Measurements from ENCODE around the gene ABL1.

The ABL1 gene

DNA sequence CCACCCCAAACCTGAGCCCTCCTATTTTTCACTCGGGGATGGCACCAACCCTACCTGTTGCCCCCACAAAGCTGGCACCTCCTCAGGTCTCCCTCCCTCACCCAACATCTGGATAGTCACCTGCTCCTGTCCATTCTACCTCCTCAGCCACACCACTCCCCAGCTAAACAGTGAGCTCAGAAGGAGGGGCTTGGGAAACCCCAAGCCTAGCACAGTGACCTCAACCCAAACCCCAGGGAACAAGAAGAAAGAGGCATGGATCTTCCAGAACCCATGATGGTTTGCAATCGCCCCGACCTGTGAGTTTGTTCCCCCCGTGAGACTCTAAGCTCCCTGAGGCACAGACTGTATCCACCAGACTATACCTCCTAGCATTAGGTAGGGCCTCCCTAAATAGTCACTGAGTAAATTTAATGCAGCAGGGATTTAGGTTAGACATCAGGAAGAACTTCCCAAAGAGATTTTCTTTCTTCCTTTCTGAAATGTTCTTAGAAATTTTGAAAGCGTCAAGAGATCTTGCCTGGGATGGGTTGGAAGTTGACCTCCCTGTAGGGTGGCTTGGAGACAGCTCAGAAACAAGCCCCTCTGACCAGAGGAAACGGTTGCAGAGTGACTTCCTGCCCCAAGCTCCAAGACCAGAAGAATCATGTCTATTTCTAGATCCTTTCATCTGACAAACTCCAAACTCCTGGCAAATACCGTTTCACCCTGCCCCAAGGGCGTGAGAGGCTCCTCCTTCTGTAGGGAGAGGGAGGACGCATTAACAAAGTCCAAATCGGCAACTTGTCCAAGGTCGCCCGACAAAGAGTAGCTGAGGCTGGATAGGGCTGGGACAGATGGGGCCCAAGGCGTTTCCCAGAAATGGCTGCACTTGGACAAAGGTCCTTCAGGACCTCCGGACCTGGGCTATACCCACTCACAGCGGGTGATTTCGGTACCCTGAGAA lies 99.9 kb downstream of the ABL1 start:
- H3K4me3 ChIP-seq (ENCODE audit: low read depth, low read length): no peak overlapping the region
- TF ChIP-seq, protein P1, sequence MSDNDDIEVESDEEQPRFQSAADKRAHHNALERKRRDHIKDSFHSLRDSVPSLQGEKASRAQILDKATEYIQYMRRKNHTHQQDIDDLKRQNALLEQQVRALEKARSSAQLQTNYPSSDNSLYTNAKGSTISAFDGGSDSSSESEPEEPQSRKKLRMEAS (IDR thresholded peaks at IDR 0.05; ENCODE audit: low read depth, low read length): no peak
- TF ChIP-seq POLR2A (IDR thresholded peaks at IDR 0.05; ENCODE audit: extremely low read depth, insufficient read length) (no peak), MYC (IDR thresholded peaks at IDR 0.05; ENCODE audit: low read depth, low read length) (no peak)
- TF ChIP-seq, protein P2, sequence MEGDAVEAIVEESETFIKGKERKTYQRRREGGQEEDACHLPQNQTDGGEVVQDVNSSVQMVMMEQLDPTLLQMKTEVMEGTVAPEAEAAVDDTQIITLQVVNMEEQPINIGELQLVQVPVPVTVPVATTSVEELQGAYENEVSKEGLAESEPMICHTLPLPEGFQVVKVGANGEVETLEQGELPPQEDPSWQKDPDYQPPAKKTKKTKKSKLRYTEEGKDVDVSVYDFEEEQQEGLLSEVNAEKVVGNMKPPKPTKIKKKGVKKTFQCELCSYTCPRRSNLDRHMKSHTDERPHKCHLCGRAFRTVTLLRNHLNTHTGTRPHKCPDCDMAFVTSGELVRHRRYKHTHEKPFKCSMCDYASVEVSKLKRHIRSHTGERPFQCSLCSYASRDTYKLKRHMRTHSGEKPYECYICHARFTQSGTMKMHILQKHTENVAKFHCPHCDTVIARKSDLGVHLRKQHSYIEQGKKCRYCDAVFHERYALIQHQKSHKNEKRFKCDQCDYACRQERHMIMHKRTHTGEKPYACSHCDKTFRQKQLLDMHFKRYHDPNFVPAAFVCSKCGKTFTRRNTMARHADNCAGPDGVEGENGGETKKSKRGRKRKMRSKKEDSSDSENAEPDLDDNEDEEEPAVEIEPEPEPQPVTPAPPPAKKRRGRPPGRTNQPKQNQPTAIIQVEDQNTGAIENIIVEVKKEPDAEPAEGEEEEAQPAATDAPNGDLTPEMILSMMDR (IDR thresholded peaks at IDR 0.05; ENCODE audit: low read depth, low read length): no peak
- DNase-seq (ENCODE audit: low read depth): no peak

DNA sequence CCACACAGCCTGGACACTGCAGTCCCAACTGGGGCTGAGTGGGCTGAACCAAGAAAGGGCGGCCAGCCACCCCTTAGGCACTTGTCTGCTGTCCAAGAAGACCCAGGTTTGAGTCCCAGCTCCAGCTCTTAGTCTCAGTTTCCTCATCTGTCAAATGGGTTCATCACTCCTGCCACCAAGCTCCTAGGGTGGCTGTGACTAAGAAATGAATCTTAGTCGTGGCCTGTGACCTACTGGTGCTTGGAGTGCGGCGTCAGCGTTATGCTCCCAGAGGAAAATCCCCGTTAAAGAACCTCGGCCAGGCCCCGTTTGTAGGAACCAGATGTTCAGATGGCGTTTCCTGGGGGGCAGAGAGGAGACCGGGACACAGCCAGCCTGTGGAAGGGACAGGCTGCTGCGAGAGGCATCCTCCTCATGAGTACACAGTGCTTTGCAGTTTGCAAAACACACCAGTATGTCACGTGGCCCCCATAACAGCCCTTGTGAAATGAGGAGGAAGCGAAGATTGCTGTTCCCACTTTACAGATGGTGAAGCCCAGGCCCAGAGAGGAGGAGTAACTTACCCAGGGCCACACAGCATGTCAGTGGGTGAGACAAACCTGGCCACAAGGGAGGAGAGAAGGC lies 100.7 kb downstream of the ABL1 start:
- peak; percentile 77 for DNase-seq (ENCODE audit: low read depth)
- no peak overlapping the region for H3K4me3 ChIP-seq (ENCODE audit: low read depth, low read length)
- TF ChIP-seq MYC (IDR thresholded peaks at IDR 0.05; ENCODE audit: low read depth, low read length) (peak; percentile 60; the same call in 1 of the 2 replicates), POLR2A (IDR thresholded peaks at IDR 0.05; ENCODE audit: extremely low read depth, insufficient read length) (no peak)
- TF ChIP-seq, protein P2 (IDR thresholded peaks at IDR 0.05; ENCODE audit: low read depth, low read length): no peak
- TF ChIP-seq, protein P1 (IDR thresholded peaks at IDR 0.05; ENCODE audit: low read depth, low read length): peak; percentile 94

DNA sequence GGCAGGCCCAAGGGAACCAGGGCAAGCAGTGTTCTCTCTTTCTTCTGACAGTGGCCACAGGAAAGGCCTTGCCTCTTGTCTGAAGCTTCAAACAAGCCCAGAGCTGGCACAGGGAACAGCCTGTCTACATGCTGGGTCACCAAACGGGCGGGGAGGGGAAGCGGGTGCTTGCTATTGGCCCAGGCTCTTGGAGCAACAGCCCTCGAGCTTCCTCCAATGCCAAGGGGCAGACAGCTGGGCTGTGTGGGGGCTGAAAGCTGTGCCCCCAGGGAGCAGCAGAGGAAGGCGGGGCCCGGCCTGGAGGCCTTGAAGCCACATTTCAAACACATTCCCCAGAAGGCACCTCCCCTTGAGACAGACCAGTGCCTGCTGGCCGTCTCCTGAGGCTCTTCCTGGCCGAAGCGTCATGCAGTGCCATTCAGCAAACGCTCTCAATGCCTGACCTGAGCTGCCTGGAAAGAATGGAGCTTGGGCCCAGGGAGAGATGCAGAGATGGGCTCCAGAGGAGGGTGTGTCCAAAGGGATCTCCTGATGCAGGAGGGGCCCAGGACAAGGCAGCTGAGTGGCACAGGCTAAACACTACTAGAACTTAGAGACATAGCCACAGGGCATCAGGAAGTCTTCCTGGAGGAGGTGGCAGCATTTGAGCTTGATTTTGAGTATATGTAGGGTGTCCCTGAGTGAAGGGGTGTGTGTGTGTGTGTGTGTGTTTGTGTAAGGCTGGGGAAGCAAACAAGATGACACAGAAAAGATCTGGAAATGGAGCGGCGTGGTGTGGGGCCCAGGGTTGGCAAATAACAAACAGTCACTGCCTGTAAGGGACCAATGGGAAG lies 101.4 kb downstream of the ABL1 start:
- DNase-seq (ENCODE audit: low read depth): peak; percentile 97
- no peak overlapping the region for H3K4me3 ChIP-seq (ENCODE audit: low read depth, low read length)
- TF ChIP-seq, protein P2 (IDR thresholded peaks at IDR 0.05; ENCODE audit: low read depth, low read length): no peak
- TF ChIP-seq MYC (IDR thresholded peaks at IDR 0.05; ENCODE audit: low read depth, low read length) (peak; percentile 42; the same call in 1 of the 2 replicates), POLR2A (IDR thresholded peaks at IDR 0.05; ENCODE audit: extremely low read depth, insufficient read length) (no peak)
- TF ChIP-seq, protein P1 (IDR thresholded peaks at IDR 0.05; ENCODE audit: low read depth, low read length): no peak

All from NB4 (cell line).